Ecto neural progenitor cell (in vitro differentiated cells): Measurements from ENCODE around the gene CKAP2.
"Not testable (repeated sequence)": the region's sequence is repeated elsewhere in the genome, so short reads cannot be mapped to it uniquely, and the experiment has no call there.

ENCODE experiments used
- DNase-seq: peaks from one replicate; pipeline ENCODE4 v3.0.0-alpha.2; 2018; ENCODE audit warnings: low spot score

CKAP2 gene

DNA sequence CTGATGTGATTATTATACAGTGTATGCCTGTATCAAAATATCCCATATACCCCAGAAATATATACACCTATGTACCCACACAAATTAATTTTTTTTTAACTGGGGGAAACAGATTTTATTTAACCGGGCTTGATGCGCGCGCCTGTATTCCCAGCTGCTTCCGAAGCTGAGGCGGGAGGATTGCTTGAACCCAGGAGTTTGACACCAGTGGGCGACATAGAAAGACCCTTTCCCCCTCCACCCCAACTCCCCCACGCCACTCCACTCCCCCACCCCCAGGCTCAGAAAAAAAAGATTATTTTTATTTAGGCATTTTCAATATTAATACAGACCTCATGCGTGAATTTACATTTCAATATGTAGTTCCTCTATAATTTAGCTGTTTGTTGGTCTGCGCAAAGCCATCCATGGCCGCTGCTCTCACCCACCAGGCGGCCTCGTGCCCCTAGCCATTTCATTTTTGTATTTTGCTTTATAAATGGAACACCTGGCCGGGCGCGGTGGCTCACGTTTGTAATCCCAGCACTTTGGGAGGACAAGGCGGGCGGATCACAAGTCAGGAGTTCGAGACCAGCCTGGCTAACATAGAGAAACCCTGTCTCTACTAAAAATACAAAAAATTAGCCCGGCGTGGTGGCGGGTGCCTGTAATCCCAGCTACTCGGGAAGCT is 4.0 kb upstream of the CKAP2 start:
- DNase-seq: no peak

DNA sequence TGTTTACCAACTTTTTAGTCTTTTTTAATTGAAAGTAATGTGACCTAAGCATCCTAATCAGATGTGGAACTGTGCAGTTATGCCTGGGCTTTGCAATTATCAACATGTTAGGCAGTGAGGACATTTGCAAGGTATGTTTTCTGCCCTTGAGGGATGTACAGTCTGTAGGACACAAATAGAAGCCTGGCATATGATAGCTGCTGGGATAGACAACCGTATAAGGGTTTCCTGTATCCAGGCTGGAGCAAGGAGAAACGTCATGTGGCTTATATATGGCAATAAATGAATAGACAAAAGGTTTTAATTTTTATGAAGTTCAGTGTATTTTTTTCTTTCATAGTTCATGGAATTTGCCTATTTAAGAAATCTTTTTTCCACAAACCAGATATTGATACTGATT is 2.8 kb upstream of the CKAP2 start:
- DNase-seq: no peak

DNA sequence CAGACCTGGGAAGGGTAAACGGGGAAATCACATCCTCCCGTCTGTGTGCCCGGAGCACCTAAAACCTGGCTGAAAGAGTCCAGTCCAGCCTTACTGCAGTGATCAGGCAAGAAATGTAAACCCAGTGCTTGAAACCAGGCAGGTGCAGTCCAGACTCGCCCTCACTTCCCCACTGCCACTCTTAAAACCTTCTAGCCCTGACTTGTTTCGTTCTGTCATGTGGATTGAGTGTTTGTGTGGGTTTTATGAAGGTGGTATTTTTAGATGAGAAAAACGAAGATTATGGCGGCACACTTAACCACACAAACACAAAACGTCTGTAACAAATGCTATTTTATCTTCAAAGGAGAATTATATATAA is 839 bp upstream of the CKAP2 start:
- peak; percentile 47 for DNase-seq

DNA sequence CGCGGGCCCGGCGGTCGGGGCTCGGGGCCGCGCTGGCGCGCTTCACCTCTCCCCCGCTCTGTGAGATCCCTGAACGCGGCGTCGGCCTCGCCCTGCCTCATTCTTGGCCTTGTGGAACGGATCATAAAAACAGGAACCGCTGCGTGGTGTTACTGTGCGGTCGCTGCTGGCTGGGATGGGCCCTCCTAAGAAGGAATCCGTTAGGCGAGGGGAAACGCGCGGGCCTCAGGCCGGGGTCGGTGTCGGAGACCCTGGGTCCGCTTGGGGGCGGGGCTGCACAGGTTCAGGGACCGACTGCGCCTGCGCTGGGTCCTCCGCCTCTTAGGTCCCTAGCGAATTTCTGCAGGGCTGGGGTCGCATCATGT is 381 bp downstream of the CKAP2 start:
- peak; percentile 92 for DNase-seq

DNA sequence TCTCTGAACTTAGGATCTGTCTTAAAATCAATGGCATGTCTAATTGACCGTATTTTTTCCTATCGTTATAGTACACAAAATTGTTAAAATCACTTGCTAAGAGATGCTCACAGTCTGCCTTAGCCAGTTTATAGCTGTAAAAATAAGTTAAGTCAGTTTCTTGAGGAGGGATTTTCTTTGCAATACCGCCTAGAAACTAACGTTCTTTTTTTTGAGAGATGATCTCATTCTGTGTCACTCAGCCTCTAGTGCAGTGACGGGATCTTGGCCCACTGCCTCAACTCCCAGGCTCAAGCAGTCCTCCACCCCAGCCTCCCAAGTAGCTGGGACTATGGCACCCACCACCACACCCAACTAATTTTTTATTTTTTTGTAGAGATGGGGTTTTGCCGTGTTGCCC is 4.4 kb downstream of the CKAP2 start:
- DNase-seq: no peak

DNA sequence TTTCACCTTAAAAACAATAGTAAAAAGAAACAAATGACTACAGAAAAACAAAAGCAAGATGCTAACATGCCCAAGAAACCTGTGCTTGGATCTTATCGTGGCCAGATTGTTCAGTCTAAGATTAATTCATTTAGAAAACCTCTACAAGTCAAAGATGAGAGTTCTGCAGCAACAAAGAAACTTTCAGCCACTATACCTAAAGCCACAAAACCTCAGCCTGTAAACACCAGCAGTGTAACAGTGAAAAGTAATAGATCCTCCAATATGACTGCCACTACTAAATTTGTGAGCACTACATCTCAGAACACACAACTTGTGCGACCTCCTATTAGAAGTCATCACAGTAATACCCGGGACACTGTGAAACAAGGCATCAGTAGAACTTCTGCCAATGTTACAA is 6.0 kb downstream of the CKAP2 start:
- DNase-seq: no peak

DNA sequence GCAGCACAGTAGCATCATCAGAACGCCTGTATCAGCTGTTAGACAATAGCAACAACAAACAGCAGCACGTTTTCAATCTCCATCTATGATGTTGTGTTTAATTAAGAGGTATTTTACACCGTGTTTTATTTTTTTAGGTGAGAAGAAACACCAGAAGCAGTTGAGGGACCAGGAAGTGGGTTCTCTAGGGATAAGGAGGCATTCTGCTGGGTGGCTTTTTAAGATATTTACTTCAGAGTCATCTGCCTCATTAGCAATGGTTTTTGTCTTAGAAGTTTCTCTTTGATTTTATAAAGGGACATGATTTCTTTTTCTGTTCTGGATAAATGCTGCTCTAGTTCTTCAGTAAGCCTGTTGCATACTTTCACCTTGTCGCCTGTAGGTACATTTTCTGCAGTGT is 8.2 kb downstream of the CKAP2 start:
- no peak for DNase-seq

DNA sequence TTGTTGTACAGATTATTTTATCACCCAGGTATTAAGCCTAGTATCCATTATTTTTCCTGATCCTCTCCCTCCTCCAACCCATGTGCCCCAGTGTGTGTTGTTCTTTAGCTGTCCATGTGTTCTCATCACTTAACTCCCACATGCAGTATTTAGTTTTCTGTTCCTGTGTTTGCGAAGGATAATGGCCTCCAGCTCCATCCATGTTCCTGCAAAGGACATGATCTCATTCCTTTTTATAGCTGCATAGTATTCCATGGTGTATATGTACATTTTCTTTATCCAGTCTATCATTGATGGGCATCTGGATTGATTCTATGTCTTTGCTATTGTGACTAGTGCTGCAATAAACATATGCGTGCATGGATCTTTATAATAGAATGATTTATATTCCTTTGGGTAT is 13.2 kb downstream of the CKAP2 start:
- not testable (repeated sequence) for DNase-seq

DNA sequence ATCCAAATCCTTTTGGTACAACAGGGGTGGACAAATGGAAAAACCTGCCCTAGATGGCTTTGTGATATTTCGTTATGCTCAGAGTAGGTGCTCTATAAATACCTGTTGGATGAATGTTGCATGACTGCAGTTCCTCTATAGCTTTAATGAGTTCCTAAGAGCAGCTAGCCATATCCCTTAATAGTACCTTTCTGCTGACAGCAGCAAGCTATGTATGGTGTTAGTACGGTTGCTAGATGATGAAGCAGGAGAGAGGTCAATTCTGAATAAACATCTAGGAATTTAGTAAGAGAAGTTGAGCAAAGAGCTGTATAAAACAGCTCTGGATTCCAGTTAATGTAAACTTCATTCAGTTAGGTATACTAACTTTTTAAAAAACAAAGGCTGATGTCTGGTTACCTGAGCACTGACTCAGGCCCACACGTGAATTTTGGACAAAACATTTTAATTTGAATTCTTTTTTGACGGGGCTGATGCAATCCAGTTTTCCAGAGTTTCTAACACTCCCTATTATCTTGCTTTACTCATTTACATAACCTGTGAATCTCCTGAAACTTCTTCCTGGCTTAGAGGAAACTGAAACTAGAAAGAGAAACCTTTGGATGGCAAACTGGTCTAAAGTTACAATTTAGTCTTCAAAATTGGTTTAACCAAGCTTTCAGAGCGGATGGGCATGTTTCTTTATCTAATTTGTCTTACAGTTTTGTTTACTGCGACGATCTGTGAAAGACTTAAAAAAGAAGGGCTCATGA is 25.6 kb downstream of the CKAP2 start:
- not testable (repeated sequence) for DNase-seq

DNA sequence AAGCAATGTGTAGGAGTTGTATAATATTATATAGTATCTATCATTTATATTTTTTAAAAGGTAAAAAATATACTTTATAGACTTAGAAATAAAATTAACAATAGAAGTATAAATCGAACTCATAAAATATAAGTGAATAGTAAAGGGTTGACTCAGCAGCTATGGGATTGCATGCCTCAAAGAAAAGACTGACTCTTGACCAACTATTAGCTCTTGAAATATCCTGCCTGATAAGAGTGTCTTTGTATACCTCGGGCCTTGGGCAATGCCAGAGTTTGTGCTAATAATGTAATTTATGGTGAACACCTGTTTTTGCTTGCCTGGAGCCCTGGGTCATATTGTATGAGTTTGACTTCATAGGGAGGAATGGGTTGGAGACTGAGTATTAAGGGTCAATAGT is 31.8 kb downstream of the CKAP2 start:
- not testable (repeated sequence) for DNase-seq

DNA sequence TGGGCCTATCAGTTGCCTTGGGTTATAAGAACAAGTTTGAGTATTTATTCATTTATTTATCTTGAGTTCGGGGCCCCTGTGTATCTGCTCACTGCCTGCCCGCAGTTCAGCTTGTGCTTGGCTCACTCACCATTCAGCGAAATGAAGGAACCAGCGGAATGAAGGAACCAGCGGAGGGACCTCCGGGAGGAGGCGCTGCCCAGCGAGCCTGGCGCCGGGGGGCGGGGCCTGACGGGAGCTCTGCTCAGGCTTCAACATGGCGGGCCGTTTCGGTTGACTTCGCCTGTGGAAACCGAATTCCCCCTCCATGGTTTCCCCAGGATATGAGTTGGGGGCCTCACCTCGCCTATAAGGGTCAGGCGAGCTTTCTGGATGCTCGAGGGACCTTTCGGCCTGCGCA is 33.5 kb downstream of the CKAP2 start:
- DNase-seq: not testable (repeated sequence)

DNA sequence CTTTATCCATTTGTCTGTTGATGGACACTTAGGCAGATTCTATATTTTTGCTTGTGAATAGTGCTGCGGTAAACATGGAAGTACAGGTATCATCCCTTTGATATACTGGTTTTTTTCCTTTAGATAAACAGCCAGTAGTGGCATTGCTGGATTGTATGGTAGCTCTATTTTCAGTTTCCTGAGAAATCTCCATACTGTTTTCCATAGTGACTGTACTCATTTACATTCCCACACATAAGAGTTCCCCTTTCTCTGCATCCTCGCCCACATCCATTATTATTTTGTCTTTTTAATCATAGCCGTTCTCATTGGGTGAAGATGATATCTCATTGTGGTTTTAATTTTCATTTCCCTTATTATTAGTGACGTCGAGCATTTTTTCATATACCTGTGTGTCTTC is 35.7 kb downstream of the CKAP2 start:
- not testable (repeated sequence) for DNase-seq

DNA sequence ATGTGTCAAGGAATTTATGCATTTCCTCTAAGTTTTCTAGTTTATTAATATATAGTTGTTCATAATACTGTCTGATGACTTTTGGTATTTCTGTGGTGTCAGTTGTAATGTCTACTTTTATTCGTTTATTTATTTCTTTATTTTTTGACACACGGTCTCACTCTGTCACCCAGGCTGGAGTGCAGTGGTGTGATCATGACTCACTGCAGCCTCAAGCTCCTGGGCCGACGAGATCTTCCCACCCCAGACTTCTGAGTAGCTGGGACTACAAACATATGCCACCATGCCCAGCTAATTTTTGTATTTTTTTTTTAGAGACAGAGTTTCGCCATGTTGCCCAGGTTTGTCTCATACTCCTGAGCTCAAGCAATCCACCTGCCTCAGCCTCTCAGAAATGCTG is 39.0 kb downstream of the CKAP2 start:
- not testable (repeated sequence) for DNase-seq

DNA sequence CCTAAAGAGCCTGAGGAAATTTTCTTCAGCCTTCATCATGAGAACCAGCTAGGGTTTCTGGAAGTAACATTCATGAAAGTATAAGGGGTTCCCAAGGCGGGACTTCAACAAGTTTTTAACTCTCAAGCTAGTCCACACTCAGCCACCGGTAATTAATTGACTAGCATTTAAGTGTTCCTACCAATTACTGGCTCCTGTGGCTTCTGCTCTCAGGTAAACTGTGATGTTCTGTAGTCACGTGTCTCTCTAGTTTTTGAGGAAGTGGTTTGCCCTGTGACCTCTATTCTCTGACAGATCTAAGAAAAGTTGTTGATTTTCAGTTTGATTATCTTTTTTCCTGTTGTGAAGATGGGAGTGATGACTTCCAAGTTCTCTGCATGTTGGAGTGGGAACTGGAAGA is 42.7 kb downstream of the CKAP2 start:
- not testable (repeated sequence) for DNase-seq

DNA sequence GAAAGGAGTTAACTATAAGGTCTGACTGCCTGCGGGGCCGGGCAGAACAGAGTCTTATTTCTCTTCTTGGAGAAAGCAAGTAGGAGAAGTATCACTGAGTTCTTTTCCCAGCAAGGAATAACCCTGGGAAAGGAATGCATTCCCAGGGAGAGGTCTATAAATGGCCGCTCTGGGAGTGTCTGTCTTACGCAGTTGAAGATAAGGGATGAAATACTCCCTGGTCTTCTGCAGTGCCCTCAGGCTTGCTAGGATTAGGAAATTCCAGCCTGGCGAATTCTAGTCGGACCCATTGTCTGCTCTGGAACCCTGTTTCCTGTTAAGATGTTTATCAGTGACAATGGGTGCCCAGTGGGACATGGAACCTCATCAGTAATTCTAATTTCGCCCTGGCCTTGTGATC is 47.0 kb downstream of the CKAP2 start:
- not testable (repeated sequence) for DNase-seq

DNA sequence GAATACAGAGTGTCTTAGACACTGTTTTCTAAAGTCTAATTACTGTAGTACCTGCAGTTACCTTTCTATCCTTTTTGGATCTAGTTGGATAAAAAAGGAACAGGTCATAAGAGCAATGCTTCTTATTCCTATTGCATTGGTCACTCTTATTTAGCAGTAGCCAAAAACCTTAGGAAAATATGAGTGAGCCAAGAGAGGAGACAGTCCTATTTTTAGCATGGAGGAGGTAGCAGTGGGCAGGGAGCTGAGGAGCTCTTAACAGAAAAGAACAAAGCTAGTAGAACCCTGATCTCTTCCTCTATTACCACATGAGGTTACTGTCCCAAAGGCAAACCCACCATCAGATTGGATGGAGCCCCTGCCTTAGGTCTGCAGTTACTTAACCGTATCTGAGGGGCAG is 50.6 kb downstream of the CKAP2 start:
- not testable (repeated sequence) for DNase-seq

DNA sequence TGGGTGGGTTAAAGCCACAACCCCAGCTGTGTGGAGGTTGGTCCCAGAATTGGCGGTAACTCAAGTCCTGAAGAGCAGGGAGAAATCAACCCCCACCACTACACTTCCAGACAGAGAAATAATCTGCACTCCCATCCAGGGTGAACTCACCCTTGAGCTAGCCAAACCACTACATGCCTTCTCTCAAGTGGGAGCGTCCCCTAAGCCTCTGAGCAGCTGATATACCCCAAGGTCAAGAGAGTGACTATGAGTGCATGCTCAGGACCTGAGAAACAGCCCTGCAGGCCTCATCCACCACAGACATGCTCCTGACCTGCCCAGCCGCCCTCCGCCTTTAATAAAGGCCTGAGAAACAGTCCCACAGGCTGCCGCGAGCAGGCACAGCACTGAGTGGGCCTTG is 54.3 kb downstream of the CKAP2 start:
- DNase-seq: not testable (repeated sequence)

DNA sequence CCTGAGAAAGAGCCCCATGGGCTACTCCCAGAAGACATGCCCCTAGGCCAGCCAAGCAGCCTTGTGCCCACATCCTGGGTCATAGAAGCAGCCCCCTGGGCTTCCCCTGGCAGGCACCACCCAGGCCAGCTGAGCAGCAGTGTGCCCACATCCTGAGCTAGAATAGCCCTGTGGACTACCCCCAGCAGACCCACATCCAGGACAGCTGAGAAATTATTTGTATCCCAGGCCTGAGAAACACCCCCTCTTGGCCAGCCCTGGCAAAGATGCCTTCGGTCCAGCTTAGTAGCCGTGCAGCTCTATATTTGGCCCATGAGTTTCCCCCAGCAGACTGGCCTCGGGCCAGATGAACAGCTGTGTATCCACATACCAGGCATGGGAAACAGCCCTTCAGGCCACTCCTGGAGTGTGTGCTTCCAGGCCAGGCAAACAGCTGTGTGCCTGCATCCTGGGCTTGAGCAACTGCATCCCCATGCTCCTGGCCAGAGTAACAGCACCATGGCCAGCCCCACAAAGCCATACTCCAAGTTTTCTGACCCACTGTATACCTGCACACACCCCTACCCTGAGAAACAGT is 55.0 kb downstream of the CKAP2 start:
- DNase-seq: not testable (repeated sequence)

DNA sequence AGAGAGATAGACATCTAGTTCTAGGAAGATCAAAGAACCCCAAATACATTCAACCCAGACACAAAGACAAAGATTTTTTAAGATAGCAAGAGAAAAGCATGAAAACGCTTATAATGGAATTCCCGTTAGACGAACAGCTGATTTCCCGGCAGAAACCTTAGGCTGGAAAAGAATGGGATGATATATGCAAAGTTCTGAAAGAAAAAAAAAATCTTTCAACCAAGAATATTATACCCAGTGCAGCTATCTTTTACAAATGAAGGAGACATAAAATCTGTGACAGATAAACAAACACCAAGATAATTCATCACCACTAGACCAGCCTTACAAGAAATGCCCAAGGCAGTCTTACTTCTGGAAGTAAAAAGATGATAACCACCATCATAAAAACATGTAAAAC is 56.3 kb downstream of the CKAP2 start:
- not testable (repeated sequence) for DNase-seq

DNA sequence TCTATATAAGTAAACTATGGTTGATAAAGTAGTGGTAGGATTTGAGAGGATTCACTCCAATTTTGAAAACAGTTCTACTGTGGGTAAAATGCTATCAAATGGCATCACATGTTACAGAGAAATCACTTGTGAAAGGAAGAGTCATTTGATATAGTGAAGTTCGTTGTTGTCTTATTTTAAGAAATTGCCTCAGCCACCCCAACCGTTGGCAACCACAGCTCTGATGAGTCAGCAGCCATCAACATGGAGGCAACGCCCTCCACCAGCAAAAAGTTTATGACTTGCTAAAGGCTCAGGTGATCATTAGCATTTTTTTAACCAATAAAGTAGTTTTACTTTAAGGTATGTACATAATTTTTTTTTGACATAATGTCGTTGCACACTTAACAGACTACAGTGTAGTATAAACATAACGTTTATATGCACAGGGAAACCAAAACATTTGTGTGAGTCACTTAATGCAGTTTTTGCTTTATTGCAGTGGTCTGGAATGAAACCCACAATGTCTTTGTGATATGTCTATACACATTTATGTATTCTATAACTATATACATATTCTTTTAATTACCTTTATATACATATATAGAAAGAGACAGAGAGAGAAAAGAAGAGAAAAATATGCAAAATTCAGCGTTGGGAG is 58.8 kb downstream of the CKAP2 start:
- not testable (repeated sequence) for DNase-seq

DNA sequence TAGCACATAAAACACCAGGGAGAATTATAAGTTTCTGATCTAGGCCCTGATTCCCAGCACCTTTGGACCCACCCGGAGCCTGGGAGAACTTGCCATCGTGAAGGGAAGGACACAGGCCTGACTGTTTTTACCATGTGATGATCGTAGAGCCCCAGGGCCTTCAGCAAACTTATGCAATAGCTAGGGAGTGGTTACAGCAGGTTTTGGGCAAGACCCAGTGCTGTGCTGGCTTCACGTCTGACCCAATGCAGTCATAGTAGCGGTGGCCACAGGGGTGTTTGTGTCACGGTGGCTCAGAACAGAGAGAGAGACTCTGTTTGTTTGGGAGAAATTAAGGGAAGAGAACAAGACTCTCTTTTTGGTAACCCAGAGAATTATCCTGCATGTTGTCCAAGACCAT is 68.0 kb downstream of the CKAP2 start:
- DNase-seq: not testable (repeated sequence)
